T-cell (primary cell): ENCODE results near the gene TMEM18. TPM values are rescaled to one million over a fixed set of nuclear protein-coding genes. Genes with fewer than 3 reads are reported as not detected.

Experiments used
- ATAC-seq, 4 experiments: fragments of 200-7000 bp in 3 of 4; fragments of 150-1000 bp in 1 of 4; cut with Tn5 transposase; replicated peaks in 1 of 4; 1 replicate in 3 of 4; 2 replicates in 1 of 4; pipeline ENCODE4 v1.10.0; 2021; ENCODE audit warnings: moderate library complexity in 3 of 4, mild to moderate bottlenecking in 2 of 4, moderate number of reproducible peaks in 1 of 4
- CTCF ChIA-PET, 2 donors: fragments of 300-600 bp; sonication (Branson Sonifier 250); formaldehyde crosslinking; loops; one replicate each; lab custom pipeline; 2022; ENCODE audit warnings: antibody characterized with exemption in 2 of 2; lab: Charles Lee
- POLR2A ChIA-PET, 2 donors: fragments of 300-600 bp; sonication (Branson Sonifier 250); formaldehyde crosslinking; loops; one replicate each; lab custom pipeline; 2022; ENCODE audit warnings: antibody characterized with exemption in 2 of 2; lab: Charles Lee
- DNase-seq, 35 experiments: peaks; one replicate each; pipeline versions ENCODE4 v3.0.0 to v3.0.0-alpha.2; 2013 to 2023
- H3K27ac ChIP-seq: one replicate; pipeline ENCODE4 v1.5.1; 2013; ENCODE audit warnings: low read length
- H3K27me3 ChIP-seq, 2 experiments: replicated peaks in 1 of 2; 1 replicate in 1 of 2; 2 replicates in 1 of 2; pipeline versions ENCODE4 v1.6.1 to v1.7.0; 2013; ENCODE audit warnings: low read length in 1 of 2, mixed read lengths in 1 of 2; ENCODE audit not compliant: control insufficient read depth in 2 of 2, insufficient read depth in 2 of 2; ENCODE audit errors: extremely low read depth in 1 of 2
- H3K36me3 ChIP-seq, 2 donors: 1 replicate in 1 of 2; 2 replicates in 1 of 2; pipeline versions ENCODE4 v1.6.1 to v1.7.0; 2013; ENCODE audit warnings: low read length in 1 of 2; ENCODE audit not compliant: control insufficient read depth in 2 of 2, insufficient read depth in 1 of 2; ENCODE audit errors: extremely low read depth in 1 of 2
- H3K4me1 ChIP-seq, 2 experiments: 1 replicate in 1 of 2; 2 replicates in 1 of 2; pipeline versions ENCODE4 v1.6.1 to v1.7.0; 2013; ENCODE audit warnings: low read length in 2 of 2, mixed read lengths in 1 of 2; ENCODE audit not compliant: insufficient read depth in 2 of 2, control insufficient read depth in 1 of 2; ENCODE audit errors: extremely low read depth in 1 of 2
- H3K4me3 ChIP-seq, 2 donors: 1 replicate in 1 of 2; 2 replicates in 1 of 2; pipeline versions ENCODE4 v1.5.1 to v1.7.0; 2013; ENCODE audit warnings: mild to moderate bottlenecking in 2 of 2, low read length in 1 of 2, moderate library complexity in 1 of 2; ENCODE audit not compliant: control insufficient read depth in 1 of 2; ENCODE audit errors: extremely low read depth in 1 of 2
- H3K9me3 ChIP-seq: 2 replicates; pipeline ENCODE4 v1.7.0; 2013
- H3K27ac Mint-ChIP-seq, 2 donors: one replicate each; pipeline ENCODE4 v1.8.0; 2020 to 2021; ENCODE audit warnings: mild to moderate bottlenecking in 2 of 2, mixed read lengths in 2 of 2
- H3K27me3 Mint-ChIP-seq, 2 donors: one replicate each; pipeline ENCODE4 v1.8.0; 2021 to 2022; ENCODE audit warnings: mixed read lengths in 2 of 2
- H3K36me3 Mint-ChIP-seq: one replicate; pipeline ENCODE4 v1.8.0; 2021; ENCODE audit warnings: mixed read lengths
- H3K4me1 Mint-ChIP-seq, 3 donors: one replicate each; pipeline ENCODE4 v1.8.0; 2020 to 2022; ENCODE audit warnings: mixed read lengths in 3 of 3, mild to moderate bottlenecking in 1 of 3
- H3K4me3 Mint-ChIP-seq, 3 donors: one replicate each; pipeline ENCODE4 v1.8.0; 2020 to 2022; ENCODE audit warnings: mild to moderate bottlenecking in 3 of 3, mixed read lengths in 3 of 3, moderate library complexity in 3 of 3
- H3K9me3 Mint-ChIP-seq, 3 donors: one replicate each; pipeline ENCODE4 v1.8.0; 2020 to 2022; ENCODE audit warnings: mixed read lengths in 3 of 3
- WGBS: methylation state at CpG from one replicate; pipeline ENCODE4 v1.1.5; 2013; ENCODE audit warnings: missing lambda C conversion rate; ENCODE audit not compliant: insufficient coverage; 5-methylcytosine and 5-hydroxymethylcytosine counted together
- total RNA-seq, 35 experiments: library from RNA in 6 of 35; stranded (reverse) in 6 of 35; fragments of 120-200 nt in 1 of 35; gene quantifications; one replicate each; pipeline versions ENCODE4 v1.2.1 to v1.2.4 and lab custom pipeline; 2013 to 2026

TMEM18 gene
- total RNA-seq, 5 donors from 2014 or later (not counting 1 experiment from before 2014, with no cell fraction given) = 22.8 to 29.8 (median 28.8) TPM

DNA sequence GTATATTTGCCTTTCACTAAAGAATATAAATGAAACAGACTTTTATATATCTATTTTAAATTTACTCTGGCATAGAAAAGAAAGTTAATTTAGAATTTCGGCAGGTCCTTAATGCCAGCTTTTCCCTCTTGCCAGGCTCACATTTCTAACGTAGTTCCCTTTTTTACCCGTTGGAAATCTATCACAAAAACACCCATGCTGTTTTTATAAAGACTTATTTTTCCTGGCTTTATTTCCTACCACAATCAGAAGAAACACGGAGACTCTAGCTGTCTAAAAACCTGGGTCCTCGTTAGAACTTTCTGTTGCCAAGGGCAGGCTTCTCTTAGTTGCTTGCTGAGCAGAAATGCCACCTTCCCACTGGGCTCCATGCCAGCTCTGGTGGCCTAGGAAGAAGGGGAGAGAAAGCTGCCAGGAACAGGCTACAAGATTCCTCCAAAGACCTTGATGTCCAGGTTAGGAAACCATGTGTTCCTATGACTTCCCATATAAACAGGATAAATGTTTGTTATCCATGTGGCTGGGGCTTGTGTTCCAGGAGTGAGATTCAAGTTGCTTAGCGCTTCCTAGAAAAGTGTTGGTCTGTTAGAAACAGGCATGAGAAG is 17.8 kb upstream of the TMEM18 start:
- Mint-ChIP-seq H3K36me3 (peaks cover 2% of the 10 kb centered on the region), H3K9me3 (peaks cover 0 to 8% (median 1%) of the 10 kb centered on the region in 3 donors), H3K4me3 (no peak overlapping the region), H3K27ac (no peak overlapping the region), H3K4me1 (no peaks in the 10 kb centered on the region), H3K27me3 (peaks cover 19 to 25% of the 10 kb centered on the region in 2 donors)
- Histone ChIP-seq H3K27ac (no peak overlapping the region), H3K4me1 (peaks cover 0 to under 1% of the 10 kb centered on the region in 2 experiments), H3K36me3 (no peaks in the 10 kb centered on the region), H3K9me3 (no peaks in the 10 kb centered on the region), H3K4me3 (no peak overlapping the region), H3K27me3 (peaks cover 0 to 19% of the 10 kb centered on the region in 2 experiments)
- DNase-seq = no peak
- no peak for ATAC-seq
- ChIA-PET POLR2A (no interaction called here), CTCF (interaction anchor here in 1 of 2 donors (0.6 kb wide), 1 partner anchor 291 kb away, joined by 4 read pairs; no protein-coding TSS in a partner anchor)
- WGBS = 50% methylated on average over 2 of the region's 6 CpGs

DNA sequence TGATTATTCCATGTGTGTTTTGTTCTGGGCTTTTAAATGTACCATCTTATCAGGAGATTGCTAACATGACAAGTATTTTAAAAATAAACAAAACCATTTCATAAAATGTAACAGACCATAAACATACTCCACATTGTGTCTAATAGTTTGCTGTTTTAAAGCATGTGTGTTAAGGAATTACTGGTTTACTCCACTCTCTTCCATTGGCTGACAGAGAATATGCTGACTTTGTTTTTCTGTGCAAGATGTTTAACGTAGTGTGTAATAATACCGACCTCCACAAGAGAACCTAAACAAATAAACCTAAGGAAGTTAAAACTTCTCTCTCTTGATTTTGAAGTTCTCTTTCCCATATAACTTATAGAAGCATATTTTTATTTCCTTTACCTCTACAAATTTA is 17.0 kb upstream of the TMEM18 start:
- H3K9me3 ChIP-seq = no peaks in the 10 kb centered on the region
- no peak for ATAC-seq
- no CpG with 5 or more reads among the region's 2 CpGs for WGBS
- ChIA-PET CTCF (no interaction called here), POLR2A (no interaction called here)
- H3K4me3 ChIP-seq = no peak overlapping the region
- Mint-ChIP-seq H3K36me3 (no peaks in the 10 kb centered on the region), H3K27me3 (peaks cover 22 to 24% of the 10 kb centered on the region in 2 donors), H3K4me1 (peaks cover 0 to 2% (median 0%) of the 10 kb centered on the region in 3 donors), H3K4me3 (no peak overlapping the region), H3K9me3 (peaks cover 0 to 6% (median 1%) of the 10 kb centered on the region in 3 donors), H3K27ac (no peak overlapping the region)
- H3K36me3 ChIP-seq = no peaks in the 10 kb centered on the region
- peaks cover 0 to 22% of the 10 kb centered on the region in 2 experiments for H3K27me3 ChIP-seq
- no peak for DNase-seq
- H3K4me1 ChIP-seq = peaks cover 0 to 2% of the 10 kb centered on the region in 2 experiments
- no peak overlapping the region for H3K27ac ChIP-seq

- Histone ChIP-seq H3K27me3 (peaks cover 0 to 24% of the 10 kb centered on the region in 2 experiments), H3K4me3 (no peak overlapping the region), H3K4me1 (peaks cover 0 to 2% of the 10 kb centered on the region in 2 experiments), H3K36me3 (no peaks in the 10 kb centered on the region), H3K9me3 (no peaks in the 10 kb centered on the region), H3K27ac (no peak overlapping the region)
- no peaks in the 10 kb centered on the region for H3K36me3 Mint-ChIP-seq
- H3K9me3 Mint-ChIP-seq = peaks cover 0 to 2% (median 1%) of the 10 kb centered on the region in 3 donors
- peaks cover 0 to 2% (median 0%) of the 10 kb centered on the region in 3 donors for H3K4me1 Mint-ChIP-seq
- ATAC-seq = no peak
- DNase-seq = no peak
- H3K27ac Mint-ChIP-seq = no peak overlapping the region
- 90% methylated on average over 3 of the region's 7 CpGs for WGBS
- ChIA-PET CTCF (no interaction called here), POLR2A (no interaction called here)
- no peak overlapping the region for H3K4me3 Mint-ChIP-seq
- H3K27me3 Mint-ChIP-seq = peaks cover 20 to 21% of the 10 kb centered on the region in 2 donors
These were observed 16.4 kb upstream of the TMEM18 start for GRCh38 chr2:693606-694005.

DNA sequence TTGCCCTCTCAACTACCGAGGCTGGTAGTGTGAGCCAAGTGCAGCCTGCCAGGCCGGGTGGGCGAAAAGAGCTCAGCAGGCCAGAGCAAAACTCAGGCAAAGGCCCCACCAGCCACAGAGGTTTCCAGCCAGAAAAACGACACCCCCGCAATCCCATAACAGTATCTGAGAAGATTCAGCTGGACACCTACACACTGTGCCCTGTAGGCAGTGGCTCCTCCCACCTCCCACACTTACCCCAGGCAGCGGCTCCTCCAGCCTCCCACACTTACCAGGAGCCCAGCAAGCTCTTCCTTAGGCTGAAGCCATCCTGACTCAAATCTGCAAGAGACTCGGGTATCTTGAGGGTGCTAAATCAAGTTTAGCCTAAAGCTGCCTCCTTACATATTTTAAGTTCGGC is 15.6 kb upstream of the TMEM18 start:
- H3K36me3 Mint-ChIP-seq = no peaks in the 10 kb centered on the region
- Histone ChIP-seq H3K27me3 (peaks cover 0 to 25% of the 10 kb centered on the region in 2 experiments), H3K27ac (no peak overlapping the region), H3K4me1 (peaks cover 0 to 2% of the 10 kb centered on the region in 2 experiments), H3K4me3 (no peak overlapping the region), H3K9me3 (no peaks in the 10 kb centered on the region), H3K36me3 (no peaks in the 10 kb centered on the region)
- ATAC-seq = no peak
- no peaks in the 10 kb centered on the region for H3K9me3 Mint-ChIP-seq
- DNase-seq = no peak
- ChIA-PET POLR2A (interaction anchor here in 1 of 2 donors (0.6 kb wide), 1 partner anchor 857 kb away, joined by 7 read pairs; no protein-coding TSS in a partner anchor), CTCF (no interaction called here)
- peaks cover 16 to 24% of the 10 kb centered on the region in 2 donors for H3K27me3 Mint-ChIP-seq
- H3K27ac Mint-ChIP-seq = no peak overlapping the region
- peaks cover 0 to 2% (median 1%) of the 10 kb centered on the region in 3 donors for H3K4me1 Mint-ChIP-seq
- WGBS = 69% methylated on average over 7 of the region's 8 CpGs
- no peak overlapping the region for H3K4me3 Mint-ChIP-seq

DNA sequence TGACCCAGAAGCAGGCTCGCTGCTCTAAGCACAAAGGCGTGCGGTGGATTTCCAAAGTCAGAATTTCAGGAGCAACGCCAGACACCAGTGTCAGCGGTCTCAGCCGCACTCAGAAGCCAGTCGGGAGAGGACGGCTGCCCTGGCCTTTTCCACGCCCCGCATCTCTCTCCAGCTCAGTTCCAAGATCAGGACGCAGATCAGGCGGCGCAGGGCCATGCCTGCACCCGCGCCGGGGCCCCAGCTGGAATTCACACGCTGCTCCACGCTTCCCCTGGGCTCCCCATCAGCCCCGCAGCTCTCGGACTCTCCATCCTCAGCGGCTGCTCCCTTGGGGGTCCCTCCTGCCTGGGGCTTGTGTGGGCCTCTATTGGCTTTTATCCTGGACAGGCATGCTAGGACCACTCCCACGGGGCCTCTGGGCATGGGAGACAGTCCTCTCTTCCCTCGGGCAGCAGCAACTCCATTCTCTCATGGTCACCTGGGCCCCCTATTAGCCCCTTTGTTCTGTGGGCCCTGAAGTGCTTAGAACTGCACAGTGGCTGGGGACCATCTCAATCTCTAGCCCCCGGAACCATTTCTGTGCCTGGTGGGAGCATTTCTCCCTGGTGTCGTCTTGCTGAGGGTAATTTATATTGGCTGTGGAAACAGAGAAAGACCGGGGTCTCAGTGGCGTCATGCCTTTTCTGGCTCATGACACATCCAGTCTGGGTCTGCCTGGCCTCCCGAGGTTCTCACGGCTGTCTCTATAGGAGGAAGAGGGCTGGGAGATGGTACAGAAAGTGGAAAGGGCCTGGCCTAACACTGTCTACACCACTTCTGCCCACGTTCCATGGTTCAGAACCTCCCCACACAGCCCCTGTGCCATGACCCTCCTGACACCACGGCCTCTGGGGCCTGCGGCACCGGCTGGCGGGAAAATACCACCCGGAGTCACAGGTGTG is 14.9 kb upstream of the TMEM18 start:
- Histone ChIP-seq H3K36me3 (no peaks in the 10 kb centered on the region), H3K27ac (no peak overlapping the region), H3K9me3 (no peaks in the 10 kb centered on the region), H3K27me3 (peaks cover 0 to 23% of the 10 kb centered on the region in 2 experiments), H3K4me3 (no peak overlapping the region), H3K4me1 (peaks cover 0 to 2% of the 10 kb centered on the region in 2 experiments)
- ChIA-PET CTCF (no interaction called here), POLR2A (no interaction called here)
- no peak for DNase-seq
- H3K36me3 Mint-ChIP-seq = no peaks in the 10 kb centered on the region
- H3K27ac Mint-ChIP-seq = no peak overlapping the region
- ATAC-seq = no peak
- no peak overlapping the region for H3K4me3 Mint-ChIP-seq
- peaks cover 0 to 2% (median 1%) of the 10 kb centered on the region in 3 donors for H3K4me1 Mint-ChIP-seq
- H3K27me3 Mint-ChIP-seq = peaks cover 12 to 20% of the 10 kb centered on the region in 2 donors
- WGBS = 93% methylated on average over 32 of the region's 35 CpGs
- no peaks in the 10 kb centered on the region for H3K9me3 Mint-ChIP-seq

GRCh38 chr2:690799-691198 is 13.6 kb upstream of the TMEM18 start:
- no peak overlapping the region for H3K4me3 ChIP-seq
- Mint-ChIP-seq H3K4me1 (peaks cover 0 to 2% (median 1%) of the 10 kb centered on the region in 3 donors), H3K4me3 (no peak overlapping the region), H3K27ac (no peak overlapping the region), H3K36me3 (no peaks in the 10 kb centered on the region), H3K9me3 (peaks cover 0 to 6% (median 0%) of the 10 kb centered on the region in 3 donors), H3K27me3 (peaks cover 8 to 20% of the 10 kb centered on the region in 2 donors)
- CTCF ChIA-PET = no interaction called here
- 80% methylated on average over 5 of the region's 10 CpGs for WGBS
- H3K27ac ChIP-seq = no peak overlapping the region
- ATAC-seq (no peak), DNase-seq (no peak)
- H3K4me1 ChIP-seq = peaks cover 0 to 2% of the 10 kb centered on the region in 2 experiments
- no peaks in the 10 kb centered on the region for H3K36me3 ChIP-seq
- H3K27me3 ChIP-seq = peaks cover 0 to 25% of the 10 kb centered on the region in 2 experiments
- H3K9me3 ChIP-seq = no peaks in the 10 kb centered on the region
- POLR2A ChIA-PET = no interaction called here
